Activated T-cell treated with anti-CD3 and anti-CD28 coated beads for 4 hours (primary cell): ENCODE results near the gene GRM7.

Experiments used
- DNase-seq: peaks from one replicate; pipeline ENCODE4 v3.0.0-alpha.2; 2020

The GRM7 gene

GRCh38 chr3:6985848-6986247 lies 124.9 kb downstream of the GRM7 start:
- DNase-seq, result no peak

DNA sequence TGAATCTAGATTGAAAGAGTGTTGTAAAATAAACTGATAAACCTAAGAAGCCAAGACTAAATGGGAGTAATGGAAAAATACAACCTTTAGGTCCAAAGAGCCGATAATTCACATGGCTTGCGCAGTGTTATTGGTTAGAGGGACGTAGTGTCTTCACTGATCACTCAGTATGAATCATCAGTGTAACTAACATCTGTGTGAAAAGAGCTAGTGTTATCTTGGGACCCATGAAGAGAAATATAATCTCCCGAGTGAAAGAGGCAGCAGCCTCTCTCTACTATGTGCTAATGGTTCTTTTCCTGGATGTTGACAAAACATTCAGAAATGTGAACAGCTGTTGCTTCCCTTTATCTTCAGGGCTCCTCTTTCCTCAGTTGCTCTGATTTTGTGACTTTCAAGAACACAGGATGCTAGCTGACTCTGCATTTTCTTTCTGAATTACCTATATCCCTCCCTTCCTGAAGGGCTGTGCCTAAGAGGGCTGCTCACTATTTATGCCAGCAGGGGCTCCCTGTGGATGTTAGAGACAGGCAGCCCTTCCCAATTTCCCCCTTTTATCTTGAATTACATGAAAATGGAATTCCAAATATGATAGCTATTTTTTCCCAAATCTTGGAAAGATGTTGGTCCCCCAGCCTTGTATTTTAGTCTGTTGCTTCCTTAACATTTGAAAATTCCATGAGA lies 128.8 kb downstream of the GRM7 start:
- DNase-seq, result no peak

- no peak for DNase-seq
Measured at GRCh38 chr3:6994081-6994668, 133.3 kb downstream of the GRM7 start.

- no peak for DNase-seq
Measured at GRCh38 chr3:7000501-7000900, 139.6 kb downstream of the GRM7 start.

- no peak for DNase-seq
Measured at GRCh38 chr3:7001370-7001769, 140.5 kb downstream of the GRM7 start.

GRCh38 chr3:7015683-7016440 lies 154.9 kb downstream of the GRM7 start:
- no peak for DNase-seq

GRCh38 chr3:7025581-7026300 lies 164.8 kb downstream of the GRM7 start:
- DNase-seq, result no peak

DNA sequence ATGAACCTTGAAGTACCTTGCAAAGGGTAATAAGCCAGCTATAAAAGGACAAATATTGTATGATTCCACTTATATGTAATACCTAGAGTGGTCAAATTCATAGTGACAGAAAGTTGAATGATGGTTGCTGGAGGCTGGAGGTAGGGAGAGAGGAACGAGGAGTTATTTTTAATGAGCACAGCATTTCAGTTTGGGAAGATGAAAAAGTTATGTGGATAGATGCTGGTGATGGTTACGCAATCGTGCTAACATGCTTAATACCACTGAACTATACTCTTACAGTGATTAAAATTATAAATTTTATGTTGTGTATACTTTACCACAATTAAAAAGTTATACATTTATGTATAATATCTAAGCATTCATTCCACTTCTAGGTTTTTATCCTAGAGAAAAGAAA lies 168.6 kb downstream of the GRM7 start:
- no peak for DNase-seq

DNA sequence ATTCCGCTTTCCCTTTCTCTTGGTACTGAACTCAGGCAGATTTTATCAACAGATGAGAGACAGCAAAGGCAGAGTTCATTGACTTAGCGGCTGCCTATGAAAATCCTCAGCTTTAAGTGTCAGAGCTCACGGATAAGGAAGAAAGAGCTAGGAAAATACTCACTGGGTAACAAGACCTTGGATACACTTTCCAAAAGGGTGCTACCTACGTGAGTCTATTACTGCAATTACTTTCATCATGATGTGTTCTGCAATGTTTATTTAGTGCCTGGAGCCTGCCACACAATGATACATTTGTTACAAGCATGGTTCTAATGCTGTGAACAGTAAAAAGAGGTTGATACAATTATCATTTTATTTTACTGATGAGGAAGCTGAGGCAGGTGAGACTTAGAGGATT lies 177.5 kb downstream of the GRM7 start:
- DNase-seq, result no peak

DNA sequence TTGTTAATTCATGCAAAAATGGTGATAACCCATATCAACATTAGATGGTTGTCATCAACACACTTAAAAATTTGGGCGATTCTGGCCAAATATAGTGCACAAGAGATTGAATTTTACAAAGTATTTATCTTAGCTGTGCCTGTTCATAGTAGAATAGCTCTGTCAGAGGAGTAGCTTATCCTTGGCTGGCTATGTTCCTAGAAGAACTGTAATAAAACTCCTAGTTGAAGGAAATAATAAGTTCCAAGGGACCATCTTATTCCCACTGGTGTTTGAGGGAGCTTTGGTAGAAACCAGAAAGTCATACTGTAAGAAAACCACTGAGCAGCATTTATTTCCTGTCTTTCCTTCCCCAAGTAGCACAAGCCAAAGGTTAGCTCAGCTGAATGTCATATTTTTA lies 201.8 kb downstream of the GRM7 start:
- DNase-seq, result no peak

DNA sequence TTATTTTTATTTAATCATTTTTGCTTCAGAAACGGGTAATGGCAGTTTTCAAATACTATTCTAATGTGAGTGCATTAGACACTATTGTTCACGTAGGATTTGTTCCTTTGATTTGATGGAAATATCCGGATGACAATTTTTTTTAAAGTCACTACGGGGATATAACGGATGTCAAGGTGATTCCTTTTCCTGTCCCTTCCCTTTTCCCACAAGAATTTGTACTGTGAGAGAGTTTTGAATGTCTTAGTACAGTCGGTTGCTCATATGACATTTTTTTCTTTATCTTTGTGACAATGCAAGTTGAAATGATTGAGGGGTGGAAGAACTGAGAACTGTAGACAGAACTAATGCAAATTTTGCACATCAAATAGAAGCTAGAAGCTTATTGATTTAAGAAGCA lies 209.5 kb downstream of the GRM7 start:
- DNase-seq, result no peak

DNA sequence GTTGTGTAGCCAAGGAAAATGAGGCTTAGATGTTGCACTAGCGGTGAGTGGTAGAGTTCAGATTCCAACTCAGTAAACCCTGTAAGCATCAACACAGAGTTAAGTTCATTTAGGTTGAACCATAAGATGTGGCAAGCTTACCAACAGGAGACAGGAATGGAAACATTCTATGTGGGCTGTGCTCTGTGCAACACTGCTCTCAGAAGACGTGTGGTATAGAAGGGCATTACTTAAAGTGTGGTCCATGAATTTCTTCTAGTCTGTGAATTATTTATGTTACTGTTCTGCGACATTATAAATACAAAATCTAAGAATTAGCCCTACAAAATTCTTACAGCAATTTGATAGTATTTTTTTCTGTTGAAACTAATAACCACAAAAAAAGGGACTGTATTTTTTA lies 213.3 kb downstream of the GRM7 start:
- DNase-seq, result no peak

GRCh38 chr3:7075117-7075516 lies 214.2 kb downstream of the GRM7 start:
- no peak for DNase-seq

DNA sequence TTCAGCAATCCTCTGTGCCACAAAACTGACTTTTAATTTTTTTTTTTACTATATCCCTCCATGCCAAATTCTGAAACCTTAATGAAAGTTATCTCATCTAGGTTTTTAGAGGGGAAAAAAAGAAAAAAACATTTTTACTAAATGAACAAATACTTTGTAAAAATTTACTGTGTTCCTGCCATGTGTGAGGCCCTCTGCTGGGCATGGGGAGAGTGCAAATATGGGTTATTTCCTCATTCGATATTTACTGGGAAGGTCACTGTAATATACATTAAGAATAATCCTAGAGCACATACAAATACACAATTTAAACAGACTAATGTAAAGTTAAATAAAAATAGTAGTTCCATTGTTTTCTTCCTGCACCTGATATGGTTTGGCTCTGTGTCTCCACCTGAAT lies 215.0 kb downstream of the GRM7 start:
- no peak for DNase-seq

DNA sequence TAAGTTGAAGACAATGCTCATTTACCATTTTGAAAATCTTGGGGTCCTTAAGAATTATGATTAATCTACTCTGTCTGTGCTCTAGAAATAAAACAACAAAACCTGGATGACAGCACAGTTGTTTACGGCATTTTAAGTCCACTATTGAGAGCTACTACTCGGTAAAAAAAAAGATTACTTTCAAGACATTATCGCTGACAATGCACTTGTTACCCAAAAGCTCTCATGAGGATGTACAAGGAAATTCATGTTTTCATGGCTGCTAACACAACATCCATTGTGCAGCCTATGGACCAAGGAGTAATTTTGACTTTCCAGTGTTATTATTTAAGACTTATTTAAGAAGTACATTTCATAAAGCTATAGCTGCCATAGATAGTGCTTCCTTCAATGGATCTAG lies 221.3 kb downstream of the GRM7 start:
- no peak for DNase-seq

DNA sequence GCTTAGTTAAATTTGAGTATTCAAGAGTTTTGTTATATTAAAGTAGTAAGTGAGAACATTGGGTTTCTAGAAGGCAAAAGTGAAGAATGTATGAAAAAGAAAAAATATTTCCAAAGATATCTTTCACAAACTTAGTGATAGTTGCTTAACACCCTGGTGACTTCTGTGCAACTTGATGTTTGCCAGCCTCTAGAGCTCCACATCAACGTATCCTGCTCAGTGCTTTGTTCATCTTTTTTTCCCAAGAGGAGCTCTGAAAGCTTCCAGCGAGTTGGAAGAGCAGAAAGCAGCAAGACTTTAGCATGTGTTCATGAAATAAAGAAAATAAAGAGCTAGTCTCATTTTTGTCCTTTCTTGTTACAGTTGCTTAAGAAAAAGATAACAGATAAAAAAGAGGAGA lies 225.5 kb downstream of the GRM7 start:
- no peak for DNase-seq

DNA sequence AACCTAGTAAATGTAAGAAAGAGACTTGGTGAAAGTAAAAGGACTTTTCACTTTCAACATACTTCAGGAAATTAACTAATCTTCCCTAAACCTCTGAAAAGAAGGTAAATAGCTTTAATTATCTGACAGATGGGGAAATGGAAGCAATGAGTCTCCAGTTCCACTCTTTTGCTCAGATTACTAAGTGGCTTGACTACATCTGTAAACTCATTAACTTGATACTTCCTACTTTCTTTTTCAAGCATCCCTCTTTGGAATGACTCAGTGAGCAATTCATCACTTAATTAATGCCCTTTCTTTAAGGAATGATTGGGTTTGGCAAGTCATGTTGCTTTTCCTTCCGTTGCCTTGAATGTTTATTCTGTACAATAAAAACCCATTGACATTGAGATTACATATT lies 234.2 kb downstream of the GRM7 start:
- DNase-seq, result no peak

- DNase-seq, result no peak
Measured at GRCh38 chr3:7100136-7100535, 239.2 kb downstream of the GRM7 start.

DNA sequence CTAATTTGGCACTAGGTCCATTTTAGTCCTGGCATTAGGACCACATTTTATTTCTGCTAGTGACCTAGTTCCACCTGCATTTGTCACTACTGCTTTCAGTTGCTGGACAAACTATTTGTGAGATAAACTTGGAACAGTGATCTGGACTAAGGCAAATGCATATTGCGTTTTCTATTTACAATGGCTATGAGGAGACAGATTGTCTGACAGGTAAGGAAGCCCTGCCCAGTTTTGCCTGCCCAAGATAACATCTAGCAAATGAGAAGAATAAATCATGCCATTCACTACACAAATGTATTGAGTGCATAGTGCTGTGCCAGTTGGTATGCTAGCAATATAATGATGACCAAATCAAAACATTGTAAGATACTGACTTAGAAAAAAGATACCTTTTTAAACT lies 245.7 kb downstream of the GRM7 start:
- DNase-seq, result no peak

DNA sequence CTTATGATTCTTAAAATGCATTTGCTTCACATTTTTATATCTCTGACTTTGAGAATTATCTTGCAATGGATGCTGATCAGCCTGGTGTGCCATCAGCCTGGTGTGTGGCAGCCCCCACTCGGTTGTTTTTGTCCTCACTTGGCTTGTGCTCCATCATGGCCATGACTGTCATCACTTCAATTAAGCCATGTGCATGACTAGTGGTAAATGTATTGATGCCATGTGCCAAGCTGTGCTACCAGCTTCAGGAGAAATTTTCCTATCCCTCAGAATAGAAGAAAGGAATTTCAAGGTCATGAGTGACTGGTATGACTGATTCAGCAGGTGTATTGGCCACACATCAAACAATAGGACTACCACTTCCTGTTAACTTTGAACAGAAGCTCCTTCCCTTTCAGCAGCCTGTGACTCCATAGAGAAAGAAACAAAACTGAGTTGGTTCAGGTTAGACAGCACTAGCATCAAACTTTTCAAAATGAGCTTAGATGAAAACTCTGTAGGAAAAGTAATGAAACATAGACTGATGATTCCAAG lies 251.7 kb downstream of the GRM7 start:
- no peak for DNase-seq

DNA sequence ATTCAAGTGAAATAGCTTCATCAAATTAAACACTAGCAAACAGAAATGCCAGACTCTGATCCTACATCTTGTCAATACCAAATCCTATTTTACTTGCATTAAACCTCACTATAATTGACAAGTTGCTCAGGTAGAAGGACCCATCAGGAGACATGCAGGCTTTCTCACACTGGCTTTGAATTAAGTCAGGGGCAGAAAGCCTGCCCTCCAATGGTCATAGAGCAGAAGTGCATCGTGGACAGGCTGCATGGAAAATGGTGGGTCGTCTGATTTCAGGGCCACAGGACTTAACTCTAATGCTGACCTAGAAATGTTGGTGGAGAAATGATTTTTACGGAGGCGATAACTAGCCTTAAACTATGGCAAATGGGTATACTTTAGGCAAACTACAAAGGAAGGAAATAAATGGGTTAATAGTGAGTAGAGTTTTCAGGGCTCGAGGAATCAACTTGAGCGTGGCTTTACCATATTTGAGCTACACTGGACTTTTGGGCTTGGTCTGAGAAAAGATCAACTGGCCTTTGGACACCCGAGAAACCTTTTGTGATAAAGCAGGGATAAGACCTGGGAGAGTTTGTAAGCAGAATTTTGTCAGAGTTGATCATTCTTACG lies 283.9 kb downstream of the GRM7 start:
- DNase-seq, result no peak

GRCh38 chr3:7146529-7146928 lies 285.6 kb downstream of the GRM7 start:
- no peak for DNase-seq

DNA sequence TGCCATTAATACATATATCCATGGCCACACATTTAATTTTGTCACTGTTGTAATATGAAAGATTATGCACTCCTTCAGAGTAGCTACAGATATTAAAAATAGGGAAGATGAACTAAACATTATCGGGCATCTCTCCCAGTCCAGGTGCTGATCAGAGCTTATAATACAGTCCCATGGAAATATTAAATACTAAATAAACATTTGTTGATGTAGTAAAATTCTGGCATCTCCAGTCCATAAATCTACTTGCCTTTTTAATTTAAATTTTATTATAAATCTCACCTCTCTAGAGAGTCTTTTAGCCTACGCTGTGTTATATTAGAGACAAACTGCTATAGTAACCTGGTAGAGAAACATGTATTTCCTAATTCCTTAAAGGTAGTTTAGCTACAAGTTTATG lies 297.6 kb downstream of the GRM7 start:
- DNase-seq, result no peak
